SIG-M5 treated with dmso at 0.1 percent for 504 hours (cell line): ENCODE results near the gene LRRFIP2.
"Not testable (repeated sequence)": the region's sequence is repeated elsewhere in the genome, so short reads cannot be mapped to it uniquely, and the experiment has no call there.

Source experiments
- DNase-seq: peaks from one replicate; lab custom pipeline; 2025; ENCODE audit not compliant: unreplicated experiment; lab: John Stamatoyannopoulos, UW

LRRFIP2 gene

GRCh38 chr3:37071921-37072320 lies 102.5 kb downstream of the LRRFIP2 start:
- no peak for DNase-seq

- DNase-seq: no peak
Measured at GRCh38 chr3:37068031-37068430, 106.4 kb downstream of the LRRFIP2 start.

- no peak for DNase-seq
Measured at GRCh38 chr3:37067577-37067976, 106.8 kb downstream of the LRRFIP2 start.

GRCh38 chr3:37064747-37065146 lies 109.6 kb downstream of the LRRFIP2 start:
- no peak for DNase-seq

- DNase-seq: no peak
Measured at GRCh38 chr3:37058117-37058516, 116.3 kb downstream of the LRRFIP2 start.

GRCh38 chr3:37056826-37057225 lies 117.6 kb downstream of the LRRFIP2 start:
- no peak for DNase-seq

GRCh38 chr3:37055077-37055476 lies 119.3 kb downstream of the LRRFIP2 start:
- DNase-seq: not testable (repeated sequence)

- peak; percentile 15 for DNase-seq
Measured at GRCh38 chr3:37054370-37054769, 120.0 kb downstream of the LRRFIP2 start.

GRCh38 chr3:37053753-37054152 lies 120.6 kb downstream of the LRRFIP2 start:
- no peak for DNase-seq

- no peak for DNase-seq
Measured at GRCh38 chr3:37053337-37053736, 121.0 kb downstream of the LRRFIP2 start.

- DNase-seq: no peak
Measured at GRCh38 chr3:37052860-37053259, 121.5 kb downstream of the LRRFIP2 start.

- DNase-seq: no peak
Measured at GRCh38 chr3:37050282-37050681, 124.1 kb downstream of the LRRFIP2 start.

- not testable (repeated sequence) for DNase-seq
Measured at GRCh38 chr3:37042712-37043111, 131.7 kb downstream of the LRRFIP2 start.

GRCh38 chr3:37041546-37042195 lies 132.7 kb downstream of the LRRFIP2 start:
- no peak for DNase-seq

GRCh38 chr3:37040231-37040630 lies 134.2 kb downstream of the LRRFIP2 start:
- DNase-seq: no peak

GRCh38 chr3:37039161-37039846 lies 135.1 kb downstream of the LRRFIP2 start:
- DNase-seq: no peak

GRCh38 chr3:37037352-37037751 lies 137.0 kb downstream of the LRRFIP2 start:
- DNase-seq: no peak

- DNase-seq: no peak
Measured at GRCh38 chr3:37032961-37033360, 141.4 kb downstream of the LRRFIP2 start.

- no peak for DNase-seq
Measured at GRCh38 chr3:37031096-37031682, 143.2 kb downstream of the LRRFIP2 start.

GRCh38 chr3:37030588-37030987 lies 143.8 kb downstream of the LRRFIP2 start:
- DNase-seq: no peak

GRCh38 chr3:37029516-37030163 lies 144.7 kb downstream of the LRRFIP2 start:
- no peak for DNase-seq

- DNase-seq: no peak
Measured at GRCh38 chr3:37029111-37029510, 145.3 kb downstream of the LRRFIP2 start.
